Endothelial cell of umbilical vein (primary cell): ENCODE measurements around the gene GRM7. TPM values are rescaled to one million over a fixed set of nuclear protein-coding genes. Genes with fewer than 3 reads are reported as not detected.

Experiments used
- BruUV-seq: library from RNA; stranded (reverse); fragments of 400-500 nt; replicated peaks from 2 replicates; lab custom pipeline; 2021; lab: Mats Ljungman, UMichigan
- CTCF ChIA-PET: fragments of 300-600, 350-600 bp; sonication (Branson Sonifier 250); formaldehyde crosslinking; loops from one replicate; lab custom pipeline; 2021; ENCODE audit warnings: antibody characterized with exemption, inconsistent platforms; lab: Charles Lee
- POLR2A ChIA-PET: fragments of 300-600, 350-600 bp; sonication (Branson Sonifier 250); formaldehyde crosslinking; loops from one replicate; lab custom pipeline; 2021; ENCODE audit warnings: antibody characterized with exemption, inconsistent platforms; lab: Charles Lee
- DNase-seq: peaks from one replicate; pipeline ENCODE4 v3.0.0-alpha.2; 2011; ENCODE audit warnings: low read depth, low spot score
- FAIRE-seq: peaks from 2 replicates; lab custom pipeline; 2011; peaks lifted over from hg19 to GRCh38; lab: Jason Lieb, UNC
- H2AFZ ChIP-seq: 2 replicates; pipeline ENCODE4 v1.6.0; 2012; ENCODE audit warnings: low read depth, low read length, control low read depth, inconsistent platforms
- H3K27ac ChIP-seq: 2 replicates; pipeline ENCODE4 v1.5.1; 2011; ENCODE audit warnings: low read depth, mild to moderate bottlenecking, control low read depth, low read length, moderate library complexity; ENCODE audit not compliant: insufficient read depth
- H3K27me3 ChIP-seq, 2 experiments: 2 replicates each; pipeline versions ENCODE4 v1.6.0 to v1.6.1; 2011; ENCODE audit warnings: low read length in 2 of 2, mixed read lengths in 1 of 2; ENCODE audit not compliant: control insufficient read depth in 2 of 2, insufficient read depth in 2 of 2
- H3K36me3 ChIP-seq, 2 experiments: 2 replicates in 1 of 2; 3 replicates in 1 of 2; pipeline ENCODE4 v1.5.1; 2011; ENCODE audit warnings: low read length in 2 of 2, mild to moderate bottlenecking in 1 of 2, moderate library complexity in 1 of 2; ENCODE audit not compliant: control insufficient read depth in 2 of 2, insufficient read depth in 2 of 2; ENCODE audit errors: extremely low read depth in 1 of 2
- H3K4me1 ChIP-seq: 3 replicates; pipeline ENCODE4 v1.5.1; 2011; ENCODE audit warnings: mild to moderate bottlenecking, low read length; ENCODE audit not compliant: control insufficient read depth, insufficient read depth; ENCODE audit errors: extremely low read depth
- H3K4me2 ChIP-seq: 2 replicates; pipeline ENCODE4 v1.6.1; 2011; ENCODE audit warnings: low read length, control low read depth, mixed read lengths; ENCODE audit not compliant: insufficient read depth
- H3K4me3 ChIP-seq, 3 experiments: fragments of 200-600 bp in 1 of 3; sonication (generic), shearing (Covaris generic) in 1 of 3; replicated peaks in 1 of 3; 2 replicates each; pipeline ENCODE4 v1.5.1; 2011 to 2016; ENCODE audit warnings: control low read depth in 3 of 3, low read length in 3 of 3, mild to moderate bottlenecking in 2 of 3, inconsistent platforms in 1 of 3, low read depth in 1 of 3, moderate library complexity in 1 of 3; ENCODE audit not compliant: insufficient read depth in 1 of 3
- H3K79me2 ChIP-seq: 2 replicates; pipeline ENCODE4 v1.6.0; 2012; ENCODE audit warnings: low read length, inconsistent platforms; ENCODE audit not compliant: control insufficient read depth, insufficient read depth
- H3K9ac ChIP-seq: replicated peaks from 2 replicates; pipeline ENCODE3; 2011; ENCODE audit warnings: low read length, control low read depth; ENCODE audit not compliant: insufficient read depth; ENCODE audit errors: extremely low read depth
- H3K9me1 ChIP-seq: replicated peaks from 3 replicates; pipeline ENCODE4 v1.6.0; 2011; ENCODE audit warnings: mild to moderate bottlenecking, low read length; ENCODE audit not compliant: control insufficient read depth, insufficient read depth; ENCODE audit errors: extremely low read depth
- H3K9me3 ChIP-seq: replicated peaks from 2 replicates; pipeline ENCODE4 v1.5.1; 2012; ENCODE audit warnings: low read length, inconsistent platforms; ENCODE audit not compliant: control insufficient read depth, insufficient read depth
- H4K20me1 ChIP-seq: replicated peaks from 2 replicates; pipeline ENCODE3; 2011; ENCODE audit warnings: mild to moderate bottlenecking, low read length; ENCODE audit not compliant: control insufficient read depth, insufficient read depth; ENCODE audit errors: extremely low read depth
- CTCF ChIP-seq, 2 donors: IDR thresholded peaks; 1 replicate in 1 of 2; 2 replicates in 1 of 2; pipeline ENCODE4 v1.5.1; 2011; ENCODE audit warnings: low read length in 2 of 2, mild to moderate bottlenecking in 2 of 2, moderate library complexity in 2 of 2, control low read depth in 1 of 2, inconsistent platforms in 1 of 2, low read depth in 1 of 2; ENCODE audit not compliant: insufficient read depth in 1 of 2; ENCODE audit errors: extremely low read depth in 1 of 2
- EZH2 ChIP-seq: IDR thresholded peaks from 2 replicates; pipeline ENCODE4 v1.6.1; 2012; ENCODE audit warnings: borderline replicate concordance, low read depth, mild to moderate bottlenecking, moderate library complexity, low read length, inconsistent platforms; ENCODE audit not compliant: severe bottlenecking
- FOS ChIP-seq: IDR thresholded peaks from 2 replicates; pipeline ENCODE4 v1.6.1; 2011; ENCODE audit warnings: mild to moderate bottlenecking, low read length, moderate library complexity, borderline replicate concordance; ENCODE audit not compliant: insufficient read depth
- GATA2 ChIP-seq: IDR thresholded peaks from 2 replicates; pipeline ENCODE4 v1.7.0; 2011; ENCODE audit warnings: low read depth, mild to moderate bottlenecking, moderate library complexity, mixed read lengths, low read length; ENCODE audit not compliant: insufficient read length, insufficient read depth
- JUN ChIP-seq: IDR thresholded peaks from 2 replicates; pipeline ENCODE4 v1.6.1; 2011; ENCODE audit warnings: borderline replicate concordance, low read depth; ENCODE audit not compliant: insufficient read length, insufficient read depth
- MAX ChIP-seq: IDR thresholded peaks from 2 replicates; pipeline ENCODE4 v1.6.1; 2011; ENCODE audit not compliant: insufficient read depth, insufficient read length
- MYC ChIP-seq: IDR thresholded peaks from one replicate; pipeline ENCODE4 v1.6.1; 2011; ENCODE audit warnings: mild to moderate bottlenecking, low read depth, low read length
- POLR2A ChIP-seq: IDR thresholded peaks from 2 replicates; pipeline ENCODE4 v1.6.1; 2012; ENCODE audit warnings: low read depth, mild to moderate bottlenecking, control low read depth, low read length
- POLR2AphosphoS5 ChIP-seq: IDR thresholded peaks from 2 replicates; pipeline ENCODE4 v1.6.1; 2012; ENCODE audit warnings: low read depth, mild to moderate bottlenecking, control low read depth, low read length, moderate library complexity; ENCODE audit not compliant: insufficient read depth
- dilution Hi-C: fragments of 300-500 bp; cut with MboI; formaldehyde crosslinking; loops from one replicate; pipeline ENCODE4 v1.15.0; 2019; ENCODE audit warnings: low sequenced_read_pairs; ENCODE audit not compliant: extremely low pct_ligation_motif_present
- intact Hi-C: fragments of 100-400 bp; cut with micrococcal nuclease; formaldehyde crosslinking; loops from one replicate; pipeline ENCODE4 v1.10.0; 2022
- polyA plus RNA-seq, 4 experiments: library from polyadenylated mRNA; depleted of rRNA in 3 of 4; stranded (reverse) in 3 of 4; unstranded in 1 of 4; fragments of >200 nt; gene quantifications; 2 replicates each; pipeline versions ENCODE4 v1.2.1 to v1.2.3, GENCODE V29; 2011 to 2012; ENCODE audit warnings: missing spikeins in 1 of 4
- total RNA-seq: library from RNA; stranded (reverse); gene quantifications from 2 replicates; pipeline ENCODE4 v1.2.3, GENCODE V29; 2021

GRM7 gene
- total and polyA plus RNA-seq, 2 donors (not counting 3 experiments of a cell fraction or from before 2014, with no cell fraction given): 0.12 TPM; not detected in 1

GRCh38 chr3:7280318-7280717, 419.4 kb downstream of the GRM7 start:
- DNase-seq: no peak
- Histone ChIP-seq H3K4me3 (no peak overlapping the region), H3K4me2 (no peak overlapping the region), H4K20me1 (no peaks in the 10 kb centered on the region), H3K4me1 (no peaks in the 10 kb centered on the region), H3K27ac (no peak overlapping the region), H2AFZ (no peak overlapping the region), H3K9ac (no peak overlapping the region), H3K27me3 (no peaks in the 10 kb centered on the region), H3K9me3 (no peaks in the 10 kb centered on the region), H3K79me2 (no peaks in the 10 kb centered on the region), H3K9me1 (no peaks in the 10 kb centered on the region), H3K36me3 (no peaks in the 10 kb centered on the region)
- FAIRE-seq: peak; percentile 68
- ChIA-PET CTCF (interaction anchor here (1.0 kb wide), 1 partner anchor 10 kb away, joined by 3 read pairs; no protein-coding TSS in a partner anchor), POLR2A (no interaction called here)
- TF ChIP-seq JUN (no peak), POLR2A (no peak), MYC (no peak), EZH2 (no peak), CTCF (IDR thresholded peaks at IDR 0.05; ENCODE audit: extremely low read depth in 1 of 2, insufficient read depth in 1 of 2, low read depth in 1 of 2, low read length in 2 of 2) (no peak), MAX (no peak), FOS (no peak), GATA2 (no peak), POLR2AphosphoS5 (no peak)
- intact Hi-C loops (loop anchor here (10.0 kb wide), 1 partner anchor 524 kb away; no protein-coding TSS in a partner anchor), dilution Hi-C loops (no loop called here)
- no TSS peak for BruUV-seq
